Breast epithelium (tissue), 4 donors: Measurements from ENCODE around the gene SOX8. TPM values are rescaled to one million over a fixed set of nuclear protein-coding genes. Genes with fewer than 3 reads are reported as not detected.

Experiments
- DNase-seq, 2 donors: peaks; one replicate each; pipeline ENCODE4 v3.0.0-alpha.2; 2019; ENCODE audit warnings: low spot score in 2 of 2
- H3K27ac ChIP-seq, 2 donors: fragments of 200-600 bp; sonication (generic) in 1 of 2; one replicate each; pipeline ENCODE4 v1.5.1; 2016 to 2019; ENCODE audit warnings: mild to moderate bottlenecking in 1 of 2
- H3K27me3 ChIP-seq, 2 donors: fragments of 200-600 bp; sonication (generic) in 1 of 2; one replicate each; pipeline versions ENCODE4 v1.5.1 to v1.6.0; 2017 to 2019; ENCODE audit warnings: control low read depth in 1 of 2, mild to moderate bottlenecking in 1 of 2
- H3K36me3 ChIP-seq: fragments of 200-600 bp; one replicate; pipeline ENCODE4 v1.5.1; 2019
- H3K4me1 ChIP-seq, 2 donors: fragments of 200-600 bp; sonication (generic); one replicate each; pipeline ENCODE4 v1.5.1; 2016 to 2019; ENCODE audit warnings: control low read depth in 1 of 2
- H3K4me3 ChIP-seq, 3 donors: fragments of 200-600 bp; sonication (generic); 1 replicate in 2 of 3; 2 replicates in 1 of 3; pipeline ENCODE4 v1.5.1; 2016 to 2019; ENCODE audit warnings: mild to moderate bottlenecking in 3 of 3, moderate library complexity in 2 of 3
- H3K9me3 ChIP-seq, 2 donors: fragments of 200-600 bp; sonication (generic) in 1 of 2; one replicate each; pipeline ENCODE4 v1.5.1; 2016 to 2019; ENCODE audit warnings: control low read depth in 1 of 2
- CTCF ChIP-seq, 3 donors: fragments of 450-650 bp; IDR thresholded peaks; one replicate each; pipeline ENCODE4 v1.5.1; 2016 to 2017; ENCODE audit warnings: antibody characterized with exemption in 3 of 3, mild to moderate bottlenecking in 3 of 3, moderate library complexity in 3 of 3
- POLR2A ChIP-seq: fragments of 450-650 bp; IDR thresholded peaks from one replicate; pipeline ENCODE4 v1.6.1; 2016; ENCODE audit warnings: antibody characterized with exemption, mild to moderate bottlenecking, moderate library complexity
- POLR2AphosphoS5 ChIP-seq, 3 donors: sonication (generic); formaldehyde crosslinking; IDR thresholded peaks; one replicate each; pipeline ENCODE4 v1.6.1; 2017; ENCODE audit warnings: antibody characterized with exemption in 3 of 3
- intact Hi-C: fragments of 100-400 bp; cut with DNase I; formaldehyde crosslinking; loops from one replicate; pipeline ENCODE4 v1.15.1; 2023; ENCODE audit warnings: low total_unique reads
- total RNA-seq, 3 donors: library from RNA; depleted of rRNA; stranded (reverse); fragments of >200 nt; gene quantifications; one replicate each; pipeline ENCODE4 v1.1.0, GENCODE V29; 2016

SOX8 gene
- total RNA-seq, 3 donors from 2014 or later: 0.32 to 6.6 (median 1.3) TPM

- H3K4me1 ChIP-seq: peaks cover 0 to 7% of the 10 kb centered on the region in 2 donors
- TF ChIP-seq CTCF (IDR thresholded peaks at IDR 0.05) (no peak), POLR2AphosphoS5 (IDR thresholded peaks at IDR 0.05) (no peak), POLR2A (no peak)
- H3K27me3 ChIP-seq: peaks cover 14 to 89% of the 10 kb centered on the region in 2 donors
- intact Hi-C loops: no loop called here
- no peaks in the 10 kb centered on the region for H3K36me3 ChIP-seq
- peak overlapping the region in 1 of 3 donors; percentile 15 for H3K4me3 ChIP-seq
- H3K9me3 ChIP-seq: no peaks in the 10 kb centered on the region
- no peak for DNase-seq
- no peak overlapping the region for H3K27ac ChIP-seq
Measured at GRCh38 chr16:1026057-1026783, 44.6 kb downstream of the SOX8 start.

- DNase-seq: peak in 1 of 2 donors; percentile 51
- Histone ChIP-seq H3K4me3 (peak overlapping the region in 2 of 3 donors; percentile 7 to 15), H3K9me3 (no peaks in the 10 kb centered on the region), H3K36me3 (no peaks in the 10 kb centered on the region), H3K27me3 (peaks cover 8 to 89% of the 10 kb centered on the region in 2 donors), H3K4me1 (peaks cover 0 to 7% of the 10 kb centered on the region in 2 donors), H3K27ac (peak overlapping the region; percentile 19 to 36)
- intact Hi-C loops: no loop called here
- TF ChIP-seq POLR2AphosphoS5 (IDR thresholded peaks at IDR 0.05) (no peak), POLR2A (no peak), CTCF (IDR thresholded peaks at IDR 0.05) (no peak)
Measured at GRCh38 chr16:1026784-1027500, 45.4 kb downstream of the SOX8 start.

- peaks cover 7 to 87% of the 10 kb centered on the region in 2 donors for H3K27me3 ChIP-seq
- peaks cover 0 to 7% of the 10 kb centered on the region in 2 donors for H3K4me1 ChIP-seq
- DNase-seq: no peak
- peak overlapping the region in 2 of 3 donors; percentile 7 to 15 for H3K4me3 ChIP-seq
- intact Hi-C loops: no loop called here
- H3K27ac ChIP-seq: peak overlapping the region; percentile 19 to 36
- no peaks in the 10 kb centered on the region for H3K36me3 ChIP-seq
- TF ChIP-seq CTCF (IDR thresholded peaks at IDR 0.05) (no peak), POLR2AphosphoS5 (IDR thresholded peaks at IDR 0.05) (no peak), POLR2A (no peak)
- H3K9me3 ChIP-seq: no peaks in the 10 kb centered on the region
Measured at GRCh38 chr16:1027501-1027815, 45.9 kb downstream of the SOX8 start.

GRCh38 chr16:1028056-1028455 lies 46.5 kb downstream of the SOX8 start:
- Histone ChIP-seq H3K27ac (no peak overlapping the region), H3K36me3 (no peaks in the 10 kb centered on the region), H3K9me3 (no peaks in the 10 kb centered on the region), H3K27me3 (peaks cover under 1 to 81% of the 10 kb centered on the region in 2 donors), H3K4me3 (no peak overlapping the region), H3K4me1 (peaks cover 0 to 7% of the 10 kb centered on the region in 2 donors)
- TF ChIP-seq POLR2A (no peak), CTCF (IDR thresholded peaks at IDR 0.05) (no peak), POLR2AphosphoS5 (IDR thresholded peaks at IDR 0.05) (no peak)
- intact Hi-C loops: no loop called here
- no peak for DNase-seq
